Endothelial cell (in vitro differentiated cells): Measurements from ENCODE around the gene CA6. TPM values are rescaled to one million over a fixed set of nuclear protein-coding genes. Genes with fewer than 3 reads are reported as not detected.
"Not testable (repeated sequence)": the region's sequence is repeated elsewhere in the genome, so short reads cannot be mapped to it uniquely, and the experiment has no call there.

ENCODE experiments used
- DNase-seq: peaks from one replicate; pipeline ENCODE4 v3.0.0; 2021; ENCODE audit warnings: low spot score
- H3K27ac Mint-ChIP-seq: one replicate; pipeline ENCODE4 v1.8.0; 2021; ENCODE audit warnings: mixed read lengths, inconsistent platforms; ENCODE audit not compliant: unreplicated experiment
- H3K27me3 Mint-ChIP-seq: one replicate; pipeline ENCODE4 v1.8.0; 2021; ENCODE audit warnings: mild to moderate bottlenecking, moderate library complexity, mixed read lengths, inconsistent platforms; ENCODE audit not compliant: unreplicated experiment
- H3K36me3 Mint-ChIP-seq: one replicate; pipeline ENCODE4 v1.8.0; 2021; ENCODE audit warnings: mild to moderate bottlenecking, low read depth, mixed read lengths, inconsistent platforms; ENCODE audit not compliant: unreplicated experiment
- H3K4me1 Mint-ChIP-seq: one replicate; pipeline ENCODE4 v1.8.0; 2021; ENCODE audit warnings: mild to moderate bottlenecking, mixed read lengths, inconsistent platforms; ENCODE audit not compliant: unreplicated experiment
- H3K4me3 Mint-ChIP-seq: one replicate; pipeline ENCODE4 v1.8.0; 2021; ENCODE audit warnings: mild to moderate bottlenecking, mixed read lengths, inconsistent platforms; ENCODE audit not compliant: unreplicated experiment
- H3K9me3 Mint-ChIP-seq: one replicate; pipeline ENCODE4 v1.8.0; 2021; ENCODE audit warnings: mixed read lengths, inconsistent platforms; ENCODE audit not compliant: unreplicated experiment
- CTCF ChIP-seq: fragments of 200-600 bp; sonication (generic); IDR thresholded peaks from one replicate; pipeline ENCODE4 v1.5.0; 2021; ENCODE audit warnings: antibody characterized with exemption; ENCODE audit not compliant: unreplicated experiment
- total RNA-seq: library from RNA; stranded (reverse); fragmentation: NEBNext Ultra II Directional; extraction: Animal tissue kit (Norgen Biotek cat#: 25700); gene quantifications from one replicate; pipeline ENCODE4 v1.2.1, GENCODE V29; 2021; ENCODE audit not compliant: unreplicated experiment

The CA6 gene
- total RNA-seq, 1 donor from 2014 or later: 2.5 TPM

DNA sequence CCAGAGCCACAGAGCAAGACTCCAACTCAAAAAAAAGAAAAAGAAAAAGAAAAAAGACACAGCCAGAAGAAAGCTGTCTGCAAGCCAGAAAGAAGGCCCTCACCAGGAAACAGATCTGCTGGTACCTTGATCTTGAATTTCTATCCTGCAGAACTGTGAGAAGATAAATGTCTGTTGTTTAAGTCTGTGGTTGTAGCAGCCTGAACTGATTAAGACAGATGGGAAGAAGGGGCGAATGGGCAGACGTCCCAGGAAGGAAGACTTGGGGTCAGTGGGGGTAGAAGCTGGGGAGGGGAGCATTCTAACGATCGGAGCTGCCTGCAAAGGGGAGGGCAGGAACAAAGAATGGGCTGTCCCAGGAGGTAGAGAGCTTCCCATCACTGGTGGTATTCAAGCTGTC lies 74.2 kb downstream of the CA6 start:
- Mint-ChIP-seq H3K4me1 (no peaks in the 10 kb centered on the region), H3K27me3 (peaks cover 2% of the 10 kb centered on the region), H3K9me3 (no peaks in the 10 kb centered on the region), H3K27ac (no peak overlapping the region), H3K36me3 (no peaks in the 10 kb centered on the region), H3K4me3 (no peak overlapping the region)
- no peak for DNase-seq
- no peak for TF ChIP-seq CTCF

DNA sequence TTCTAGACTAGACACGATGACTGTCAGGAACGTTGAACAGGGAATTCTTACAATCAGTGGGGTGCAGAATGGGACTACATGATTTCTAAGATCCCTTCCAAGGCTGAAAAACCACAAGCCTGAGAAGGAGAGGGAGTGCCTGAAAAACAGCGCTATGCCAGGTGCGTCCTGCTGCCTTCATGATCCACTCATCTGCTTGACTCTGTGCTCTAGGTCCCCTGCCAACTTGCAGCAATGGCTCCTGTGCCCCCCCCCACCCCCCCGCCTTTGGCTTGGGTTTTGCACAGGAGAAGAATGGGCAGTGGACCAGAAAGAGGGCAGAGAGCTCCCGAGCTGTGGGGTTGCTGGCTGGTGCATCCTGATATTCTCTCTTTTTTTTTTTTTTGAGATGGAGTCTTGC lies 74.6 kb downstream of the CA6 start:
- Mint-ChIP-seq H3K36me3 (no peaks in the 10 kb centered on the region), H3K27ac (no peak overlapping the region), H3K4me3 (no peak overlapping the region), H3K9me3 (no peaks in the 10 kb centered on the region), H3K4me1 (no peaks in the 10 kb centered on the region), H3K27me3 (peaks cover 2% of the 10 kb centered on the region)
- DNase-seq: no peak
- no peak for TF ChIP-seq CTCF

DNA sequence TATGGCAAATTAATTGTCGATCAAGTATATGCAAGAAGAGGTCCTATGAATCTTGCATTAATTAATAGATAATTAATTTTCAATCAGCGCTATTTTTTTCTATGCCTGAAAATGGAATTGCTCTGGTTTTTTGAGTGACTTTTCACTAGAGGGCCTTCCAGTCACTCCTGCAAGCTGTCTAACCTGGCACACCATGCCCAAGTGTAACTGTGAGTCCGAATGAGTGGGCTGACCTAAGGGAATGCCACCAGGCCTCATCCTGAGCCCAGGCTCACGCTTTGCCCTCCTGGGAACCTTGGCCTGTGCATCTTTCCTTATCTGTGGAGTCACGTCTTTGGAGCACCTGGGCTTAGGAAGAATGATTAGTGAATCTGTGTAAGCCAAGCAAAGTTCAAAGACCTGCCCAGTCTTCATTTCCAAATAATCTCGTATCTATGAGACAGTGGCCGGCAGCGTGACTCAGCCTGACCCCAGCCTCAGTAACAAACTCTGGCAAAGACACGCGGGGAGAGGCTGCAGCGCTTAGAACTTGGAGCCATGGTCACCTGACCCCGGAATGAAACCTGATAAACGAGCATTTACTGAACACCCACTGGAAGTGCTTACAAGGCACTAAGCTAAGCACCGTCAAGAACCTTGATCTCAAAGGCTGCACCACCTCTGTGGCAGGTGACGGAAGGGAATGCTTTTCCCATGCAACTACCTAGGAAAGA lies 76.5 kb downstream of the CA6 start:
- H3K27ac Mint-ChIP-seq, H3K27me3 Mint-ChIP-seq, DNase-seq, H3K4me1 Mint-ChIP-seq, H3K36me3 Mint-ChIP-seq, H3K4me3 Mint-ChIP-seq, H3K9me3 Mint-ChIP-seq: not testable (repeated sequence)

- H3K36me3 Mint-ChIP-seq: no peaks in the 10 kb centered on the region
- no peaks in the 10 kb centered on the region for H3K4me1 Mint-ChIP-seq
- H3K9me3 Mint-ChIP-seq: no peaks in the 10 kb centered on the region
- H3K27me3 Mint-ChIP-seq: no peaks in the 10 kb centered on the region
- TF ChIP-seq CTCF: no peak
- no peak for DNase-seq
- no peak overlapping the region for H3K27ac Mint-ChIP-seq
- H3K4me3 Mint-ChIP-seq: no peak overlapping the region
Observed at GRCh38 chr1:9022773-9023172, 77.1 kb downstream of the CA6 start.

Other genes starting within 250 kb of the CA6 start
- gene RERE, start 128.2 kb upstream of the CA6 start, total RNA-seq: 115 TPM
- gene ENO1, start 67.2 kb upstream of the CA6 start, total RNA-seq: 626 TPM
- not detected for gene SLC2A7, start 80.6 kb downstream of the CA6 start, total RNA-seq
- gene SLC2A5, start 123.8 kb downstream of the CA6 start, total RNA-seq: not detected
- 2.8 TPM for gene GPR157, start 183.2 kb downstream of the CA6 start, total RNA-seq